ENCODE results near the gene SPINK14. TPM values are rescaled to one million over a fixed set of nuclear protein-coding genes. Genes with fewer than 3 reads are reported as not detected.

Gene SPINK14
- total RNA-seq, 1 donor from 2014 or later, result not detected

DNA sequence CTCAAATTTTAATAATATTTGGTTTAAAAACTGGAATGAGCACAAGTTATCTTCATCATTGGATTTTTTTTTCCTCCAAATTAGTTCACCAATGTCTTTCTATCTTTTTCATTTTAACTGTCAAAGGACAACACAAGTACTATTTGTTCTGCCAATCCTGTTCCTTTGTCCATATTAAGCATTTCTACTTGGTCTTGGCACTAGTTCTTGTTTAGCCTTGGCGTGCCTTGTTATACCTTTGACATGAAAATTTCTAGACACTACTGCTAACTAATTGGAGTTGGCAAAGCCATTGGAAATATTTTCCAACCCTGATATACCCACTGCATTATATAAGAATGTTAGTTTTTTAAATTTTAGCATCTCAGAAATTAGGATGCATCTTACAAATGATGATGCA is 38.3 kb downstream of the SPINK14 start:
- Histone ChIP-seq H3K4me1 (no peaks in the 10 kb centered on the region), H3K4me3 (no peak overlapping the region), H3K27ac (no peak overlapping the region), H3K9me3 (no peaks in the 10 kb centered on the region), H3K27me3 (no peaks in the 10 kb centered on the region), H3K36me3 (no peaks in the 10 kb centered on the region)
- TF ChIP-seq, protein P1, sequence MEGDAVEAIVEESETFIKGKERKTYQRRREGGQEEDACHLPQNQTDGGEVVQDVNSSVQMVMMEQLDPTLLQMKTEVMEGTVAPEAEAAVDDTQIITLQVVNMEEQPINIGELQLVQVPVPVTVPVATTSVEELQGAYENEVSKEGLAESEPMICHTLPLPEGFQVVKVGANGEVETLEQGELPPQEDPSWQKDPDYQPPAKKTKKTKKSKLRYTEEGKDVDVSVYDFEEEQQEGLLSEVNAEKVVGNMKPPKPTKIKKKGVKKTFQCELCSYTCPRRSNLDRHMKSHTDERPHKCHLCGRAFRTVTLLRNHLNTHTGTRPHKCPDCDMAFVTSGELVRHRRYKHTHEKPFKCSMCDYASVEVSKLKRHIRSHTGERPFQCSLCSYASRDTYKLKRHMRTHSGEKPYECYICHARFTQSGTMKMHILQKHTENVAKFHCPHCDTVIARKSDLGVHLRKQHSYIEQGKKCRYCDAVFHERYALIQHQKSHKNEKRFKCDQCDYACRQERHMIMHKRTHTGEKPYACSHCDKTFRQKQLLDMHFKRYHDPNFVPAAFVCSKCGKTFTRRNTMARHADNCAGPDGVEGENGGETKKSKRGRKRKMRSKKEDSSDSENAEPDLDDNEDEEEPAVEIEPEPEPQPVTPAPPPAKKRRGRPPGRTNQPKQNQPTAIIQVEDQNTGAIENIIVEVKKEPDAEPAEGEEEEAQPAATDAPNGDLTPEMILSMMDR (IDR thresholded peaks at IDR 0.05), result no peak
- DNase-seq (ENCODE audit: low spot score in 2 of 2), result no peak
- intact Hi-C loops (cut with DNase I), result no loop called here

DNA sequence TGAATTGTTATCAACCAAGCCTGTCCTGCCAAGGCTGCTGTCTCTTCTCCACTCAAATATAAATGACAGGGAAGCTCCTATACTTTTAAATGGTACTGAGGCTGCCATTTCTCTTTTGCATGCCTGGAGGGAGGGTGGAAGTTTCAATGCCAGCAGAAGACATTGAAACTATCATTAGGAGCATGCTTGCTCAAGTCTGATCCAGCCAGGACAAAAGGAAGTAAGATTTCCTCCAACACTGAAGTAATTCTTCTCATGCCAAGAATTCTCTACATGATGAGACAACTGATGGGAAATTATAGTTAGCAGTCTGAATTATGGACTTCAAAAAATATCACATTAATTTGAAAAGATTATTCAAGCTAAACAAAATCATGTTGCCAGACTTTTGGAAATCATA is 39.9 kb downstream of the SPINK14 start:
- H3K9me3 ChIP-seq, result no peaks in the 10 kb centered on the region
- H3K27me3 ChIP-seq, result no peaks in the 10 kb centered on the region
- no peaks in the 10 kb centered on the region for H3K36me3 ChIP-seq
- intact Hi-C loops (cut with DNase I), result no loop called here
- no peaks in the 10 kb centered on the region for H3K4me1 ChIP-seq
- no peak for DNase-seq (ENCODE audit: low spot score in 2 of 2)
- H3K4me3 ChIP-seq, result no peak overlapping the region
- TF ChIP-seq, protein P1 (IDR thresholded peaks at IDR 0.05), result no peak
- no peak overlapping the region for H3K27ac ChIP-seq

DNA sequence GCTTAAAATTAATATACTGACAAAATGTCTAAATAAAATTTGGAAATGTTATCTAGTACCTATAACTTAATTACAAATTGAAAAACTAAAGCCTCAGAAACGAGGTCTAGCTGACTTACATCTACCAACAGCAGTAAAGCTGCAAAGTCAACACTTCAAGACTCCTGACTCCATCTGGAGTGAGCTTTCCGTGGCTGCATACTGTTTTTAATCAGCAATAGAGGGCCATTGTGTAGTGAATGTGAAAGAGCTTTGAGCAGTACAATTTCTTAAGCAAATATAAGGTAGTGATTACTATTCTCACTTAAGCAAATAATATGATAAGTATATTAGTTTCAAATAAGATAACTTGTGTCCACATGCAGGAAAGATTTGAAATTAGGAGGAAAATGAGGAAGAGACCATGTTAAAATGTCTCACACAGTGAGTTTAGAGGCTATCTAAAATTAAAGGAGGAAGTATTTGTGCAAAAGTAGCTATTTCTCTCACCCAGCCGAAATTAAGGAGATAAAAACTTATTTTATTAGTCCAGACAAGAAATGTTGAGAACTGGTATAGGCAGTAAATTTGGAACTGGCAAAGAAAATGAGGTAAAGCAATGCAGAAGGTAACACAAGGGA is 40.9 kb downstream of the SPINK14 start:
- no peaks in the 10 kb centered on the region for H3K4me1 ChIP-seq
- intact Hi-C loops (cut with DNase I), result no loop called here
- H3K27ac ChIP-seq, result no peak overlapping the region
- H3K27me3 ChIP-seq, result no peaks in the 10 kb centered on the region
- H3K9me3 ChIP-seq, result no peaks in the 10 kb centered on the region
- no peak for DNase-seq (ENCODE audit: low spot score in 2 of 2)
- TF ChIP-seq, protein P1 (IDR thresholded peaks at IDR 0.05), result no peak
- H3K36me3 ChIP-seq, result no peaks in the 10 kb centered on the region
- H3K4me3 ChIP-seq, result no peak overlapping the region

DNA sequence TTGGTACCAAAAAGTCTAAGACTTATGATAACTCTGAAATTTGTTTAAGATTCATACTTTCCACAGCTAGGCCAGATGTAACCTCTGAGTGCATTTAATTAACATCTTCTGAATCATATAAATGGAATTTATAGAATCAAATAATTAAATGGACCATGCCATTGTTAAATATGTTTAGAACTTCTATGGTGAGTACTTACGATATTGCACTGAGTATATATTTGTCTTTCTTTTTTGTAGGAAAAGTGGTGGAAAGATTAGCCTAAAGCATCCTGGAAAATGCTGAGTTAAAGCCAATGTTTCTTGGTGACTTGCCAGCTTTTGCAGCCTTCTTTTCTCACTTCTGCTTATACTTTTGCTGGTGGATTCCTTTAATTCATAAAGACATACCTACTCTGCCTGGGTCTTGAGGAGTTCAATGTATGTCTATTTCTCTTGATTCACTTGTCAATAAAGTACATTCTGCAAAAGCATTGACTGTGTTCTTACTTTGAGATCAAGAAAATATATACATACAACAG is 46.4 kb downstream of the SPINK14 start:
- DNase-seq (ENCODE audit: low spot score in 2 of 2), result no peak
- Histone ChIP-seq H3K4me1 (no peaks in the 10 kb centered on the region), H3K4me3 (no peak overlapping the region), H3K9me3 (no peaks in the 10 kb centered on the region), H3K27ac (no peak overlapping the region), H3K27me3 (no peaks in the 10 kb centered on the region), H3K36me3 (no peaks in the 10 kb centered on the region)
- TF ChIP-seq, protein P1 (IDR thresholded peaks at IDR 0.05), result no peak
- intact Hi-C loops (cut with DNase I), result no loop called here

DNA sequence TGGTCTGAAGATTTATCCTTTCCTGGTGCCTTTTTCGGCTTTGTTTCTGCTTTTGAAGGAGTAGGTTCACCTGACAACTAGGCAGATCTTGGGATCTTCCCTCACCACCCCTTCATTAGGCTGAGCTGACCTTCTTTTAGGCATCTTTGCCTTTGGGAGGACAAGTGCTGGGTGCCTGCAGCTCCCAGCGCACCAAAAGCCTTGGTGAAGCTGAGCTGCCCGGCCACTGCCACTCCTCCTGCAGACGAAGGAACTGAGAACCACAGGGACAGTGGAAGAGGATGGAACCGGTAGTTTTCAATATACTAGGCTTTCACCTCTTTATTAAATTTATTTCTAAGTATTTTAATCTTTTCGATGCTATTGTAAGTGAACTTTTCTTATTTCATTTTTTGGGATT is 53.2 kb downstream of the SPINK14 start:
- DNase-seq (ENCODE audit: low spot score in 2 of 2), result no peak
- H3K4me1 ChIP-seq, result no peaks in the 10 kb centered on the region
- H3K9me3 ChIP-seq, result no peaks in the 10 kb centered on the region
- no peaks in the 10 kb centered on the region for H3K27me3 ChIP-seq
- no peak overlapping the region for H3K4me3 ChIP-seq
- TF ChIP-seq, protein P1 (IDR thresholded peaks at IDR 0.05), result no peak
- no peaks in the 10 kb centered on the region for H3K36me3 ChIP-seq
- no peak overlapping the region for H3K27ac ChIP-seq
- intact Hi-C loops (cut with DNase I), result no loop called here
